Measurements from ENCODE around the gene PTGS1.

PTGS1 gene

GRCh38 chr9:122377241-122378164, 6.7 kb downstream of the PTGS1 start:
- no peaks in the 10 kb centered on the region for H3K27me3 ChIP-seq (ENCODE audit: insufficient read depth, low read length, poor library complexity, severe bottlenecking)
- no peak overlapping the region for H3K4me3 ChIP-seq (ENCODE audit: low read length, poor library complexity, severe bottlenecking)
- H2AFZ ChIP-seq (ENCODE audit: low read length), result no peak overlapping the region
- H3K36me3 ChIP-seq (ENCODE audit: insufficient read depth, low read length), result no peaks in the 10 kb centered on the region
- H3K4me2 ChIP-seq (ENCODE audit: low read depth, low read length, poor library complexity, severe bottlenecking), result no peak overlapping the region
- no peak overlapping the region for H3K9ac ChIP-seq (ENCODE audit: low read depth, low read length, poor library complexity, severe bottlenecking)
- no peaks in the 10 kb centered on the region for H4K20me1 ChIP-seq (ENCODE audit: insufficient read depth, low read length, poor library complexity, severe bottlenecking)
- H3K4me1 ChIP-seq (ENCODE audit: insufficient read depth, low read length, poor library complexity, severe bottlenecking), result peaks cover 2% of the 10 kb centered on the region
- peaks cover 8% of the 10 kb centered on the region; the same call in 1 of the 2 replicates for H3K9me3 ChIP-seq (ENCODE audit: insufficient read depth, low read depth, low read length)
- H3K9me2 ChIP-seq (replicated peaks; ENCODE audit: low read depth, low read length), result no peaks in the 10 kb centered on the region
- H3K79me2 ChIP-seq (ENCODE audit: insufficient read depth, low read length), result no peaks in the 10 kb centered on the region
- TF ChIP-seq CTCF (conservative IDR thresholded peaks at IDR 0.05; ENCODE audit: low read length) (no peak), EZH2phosphoT487 (IDR thresholded peaks at IDR 0.05; ENCODE audit: borderline replicate concordance) (no peak)
- H3F3A ChIP-seq (ENCODE audit: low read depth), result no peaks in the 10 kb centered on the region

GRCh38 chr9:122378236-122378635, 7.4 kb downstream of the PTGS1 start:
- Histone ChIP-seq H3K9me2 (replicated peaks; ENCODE audit: low read depth, low read length) (no peaks in the 10 kb centered on the region), H3K79me2 (ENCODE audit: insufficient read depth, low read length) (no peaks in the 10 kb centered on the region), H3K36me3 (ENCODE audit: insufficient read depth, low read length) (no peaks in the 10 kb centered on the region), H4K20me1 (ENCODE audit: insufficient read depth, low read length, poor library complexity, severe bottlenecking) (no peaks in the 10 kb centered on the region), H3K9me3 (ENCODE audit: insufficient read depth, low read depth, low read length) (peaks cover 8% of the 10 kb centered on the region; the same call in 1 of the 2 replicates), H3K9ac (ENCODE audit: low read depth, low read length, poor library complexity, severe bottlenecking) (no peak overlapping the region), H3K27me3 (ENCODE audit: insufficient read depth, low read length, poor library complexity, severe bottlenecking) (no peaks in the 10 kb centered on the region), H3K4me3 (ENCODE audit: low read length, poor library complexity, severe bottlenecking) (no peak overlapping the region), H3K4me1 (ENCODE audit: insufficient read depth, low read length, poor library complexity, severe bottlenecking) (no peaks in the 10 kb centered on the region), H3F3A (ENCODE audit: low read depth) (no peaks in the 10 kb centered on the region), H3K4me2 (ENCODE audit: low read depth, low read length, poor library complexity, severe bottlenecking) (no peak overlapping the region), H2AFZ (ENCODE audit: low read length) (no peak overlapping the region)
- TF ChIP-seq EZH2phosphoT487 (IDR thresholded peaks at IDR 0.05; ENCODE audit: borderline replicate concordance) (no peak), CTCF (conservative IDR thresholded peaks at IDR 0.05; ENCODE audit: low read length) (no peak)

GRCh38 chr9:122379340-122379739, 8.5 kb downstream of the PTGS1 start:
- Histone ChIP-seq H3K9me2 (replicated peaks; ENCODE audit: low read depth, low read length) (no peaks in the 10 kb centered on the region), H2AFZ (ENCODE audit: low read length) (no peak overlapping the region), H3K79me2 (ENCODE audit: insufficient read depth, low read length) (no peaks in the 10 kb centered on the region), H3K9ac (ENCODE audit: low read depth, low read length, poor library complexity, severe bottlenecking) (no peak overlapping the region), H3K4me1 (ENCODE audit: insufficient read depth, low read length, poor library complexity, severe bottlenecking) (no peaks in the 10 kb centered on the region), H3F3A (ENCODE audit: low read depth) (no peaks in the 10 kb centered on the region), H3K9me3 (ENCODE audit: insufficient read depth, low read depth, low read length) (peaks cover 8% of the 10 kb centered on the region; the same call in 1 of the 2 replicates), H3K4me2 (ENCODE audit: low read depth, low read length, poor library complexity, severe bottlenecking) (no peak overlapping the region), H3K27me3 (ENCODE audit: insufficient read depth, low read length, poor library complexity, severe bottlenecking) (no peaks in the 10 kb centered on the region), H4K20me1 (ENCODE audit: insufficient read depth, low read length, poor library complexity, severe bottlenecking) (no peaks in the 10 kb centered on the region), H3K4me3 (ENCODE audit: low read length, poor library complexity, severe bottlenecking) (no peak overlapping the region), H3K36me3 (ENCODE audit: insufficient read depth, low read length) (no peaks in the 10 kb centered on the region)
- TF ChIP-seq CTCF (conservative IDR thresholded peaks at IDR 0.05; ENCODE audit: low read length), result peak; percentile 77
- TF ChIP-seq EZH2phosphoT487 (IDR thresholded peaks at IDR 0.05; ENCODE audit: borderline replicate concordance), result no peak

Measured in Loucy (cell line).